NOMO-1 (cell line): ENCODE data around the gene RFX7.
"Not testable (repeated sequence)": the region's sequence is repeated elsewhere in the genome, so short reads cannot be mapped to it uniquely, and the experiment has no call there.

Source experiments
- DNase-seq, 2 experiments: peaks; one replicate each; lab custom pipeline; 2025; ENCODE audit not compliant: unreplicated experiment in 2 of 2; lab: John Stamatoyannopoulos, UW

The RFX7 gene

DNA sequence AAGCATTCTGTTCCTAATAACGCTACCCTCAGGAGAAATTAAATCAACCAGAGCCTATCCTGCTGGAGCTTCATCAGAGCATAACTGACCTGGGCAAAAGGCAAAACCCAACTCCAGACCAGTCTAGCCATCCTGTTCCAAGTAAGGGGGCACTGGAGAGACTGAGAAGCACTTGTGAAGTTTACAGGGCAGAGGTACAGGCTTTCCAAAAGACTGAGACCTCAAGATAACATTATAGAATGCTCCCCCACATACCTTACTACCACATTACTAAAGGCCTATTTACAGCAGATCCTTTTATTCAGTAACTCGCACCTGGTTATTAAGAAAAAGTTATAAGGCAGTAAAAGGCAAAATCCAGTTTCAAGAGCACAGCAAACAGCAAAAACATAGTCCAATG, 35.5 kb downstream of the RFX7 start:
- no peak for DNase-seq

DNA sequence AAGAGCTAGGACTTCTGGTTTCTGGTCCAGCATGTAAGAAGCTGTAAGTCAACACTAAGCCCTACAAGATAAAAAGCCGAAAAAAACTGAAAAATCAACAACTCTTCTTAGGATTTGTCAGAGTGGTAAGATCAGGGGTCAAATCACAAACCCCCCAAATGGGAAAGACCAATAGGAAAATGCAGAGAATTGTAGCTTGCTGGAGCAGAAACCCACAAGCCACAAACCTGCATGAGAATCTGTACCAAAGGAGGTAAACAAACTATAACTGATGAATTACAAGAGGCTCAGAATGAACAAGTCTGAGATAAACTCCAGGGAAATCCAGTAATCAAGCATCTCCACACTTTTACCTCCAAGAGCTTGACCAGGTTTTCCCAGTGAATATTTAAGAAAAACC, 36.0 kb downstream of the RFX7 start:
- DNase-seq = no peak

DNA sequence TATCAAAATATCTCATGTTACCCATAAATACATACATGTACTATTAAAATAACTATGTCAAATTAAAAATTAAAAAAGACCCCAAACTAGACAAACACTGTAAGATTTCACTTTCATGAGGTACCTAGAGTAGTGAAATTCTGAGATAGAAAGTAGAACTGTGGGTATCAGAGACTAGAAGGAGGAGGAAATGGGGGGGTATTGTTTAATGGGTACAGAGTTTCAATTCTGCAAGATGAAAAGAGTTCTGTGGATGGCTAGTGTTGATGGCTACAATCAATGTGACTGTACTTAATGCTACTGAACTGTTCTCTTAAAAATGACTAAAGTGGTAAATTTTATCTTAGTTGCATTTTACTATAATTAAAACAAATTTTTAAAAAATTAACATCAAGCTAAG, 36.6 kb downstream of the RFX7 start:
- DNase-seq = no peak

DNA sequence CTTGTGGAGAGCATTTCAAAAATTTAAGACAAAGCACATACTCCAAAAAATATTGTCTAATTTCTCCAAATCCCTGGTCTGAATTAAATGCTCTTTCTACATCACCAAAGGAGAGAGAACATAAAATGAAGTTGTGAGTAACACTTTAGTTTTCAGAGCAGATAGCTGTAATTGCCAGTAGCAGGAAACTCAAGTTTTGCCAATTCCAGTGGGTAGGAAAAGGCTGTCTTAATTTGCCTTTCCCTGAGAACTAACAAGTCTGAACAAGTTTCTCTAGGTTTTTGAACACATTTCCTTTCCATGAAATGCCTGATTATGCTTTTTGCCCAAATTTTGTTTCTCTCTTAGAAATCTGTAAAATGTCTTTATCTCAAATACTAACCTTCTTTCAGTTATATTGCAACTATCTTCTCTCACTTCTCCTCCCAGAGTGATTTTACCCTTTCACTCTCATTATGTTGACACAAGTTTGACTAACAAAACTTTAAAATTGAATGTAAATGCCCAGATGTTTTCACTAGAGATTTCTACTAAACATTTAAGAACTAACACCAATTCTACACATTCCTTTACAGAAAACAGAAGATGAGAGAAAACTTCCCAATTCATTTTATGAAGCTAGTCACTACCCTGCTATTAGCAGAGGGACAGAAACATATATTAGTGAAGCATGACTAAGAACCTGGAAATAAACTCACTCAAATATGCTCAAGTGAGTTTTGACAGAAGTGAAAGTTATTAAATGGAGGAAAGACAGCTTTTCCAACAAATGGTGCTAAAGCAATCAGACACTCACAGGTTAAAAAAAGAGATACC, 38.4 kb downstream of the RFX7 start:
- DNase-seq = no peak

DNA sequence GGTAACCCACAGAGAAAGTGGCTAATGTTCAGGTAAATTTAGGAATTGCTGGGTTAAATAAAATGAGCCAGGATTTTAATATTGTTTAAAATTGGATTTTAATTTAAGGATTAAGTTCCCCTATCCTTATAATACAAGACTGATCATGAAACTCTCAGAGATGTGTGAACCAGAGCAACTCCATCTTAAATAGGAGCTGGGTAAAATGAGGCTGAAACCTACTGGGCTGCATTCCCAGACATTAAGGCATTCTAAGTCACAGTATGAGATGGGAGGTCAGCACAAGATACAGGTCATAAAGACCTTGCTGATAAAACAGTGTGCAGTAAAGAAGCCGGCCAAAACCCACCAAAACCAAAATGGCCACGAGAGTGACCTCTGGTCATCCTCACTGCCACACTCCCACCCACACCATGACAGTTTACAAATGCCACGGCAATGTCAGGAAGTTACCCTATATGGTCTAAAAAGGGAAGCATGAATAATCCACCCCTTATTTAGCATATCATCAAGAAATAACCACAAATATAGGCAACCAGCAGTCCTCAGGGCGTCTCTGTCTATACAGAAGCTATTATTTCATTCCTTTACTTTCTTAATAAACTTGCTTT, 40.3 kb downstream of the RFX7 start:
- DNase-seq = not testable (repeated sequence)

DNA sequence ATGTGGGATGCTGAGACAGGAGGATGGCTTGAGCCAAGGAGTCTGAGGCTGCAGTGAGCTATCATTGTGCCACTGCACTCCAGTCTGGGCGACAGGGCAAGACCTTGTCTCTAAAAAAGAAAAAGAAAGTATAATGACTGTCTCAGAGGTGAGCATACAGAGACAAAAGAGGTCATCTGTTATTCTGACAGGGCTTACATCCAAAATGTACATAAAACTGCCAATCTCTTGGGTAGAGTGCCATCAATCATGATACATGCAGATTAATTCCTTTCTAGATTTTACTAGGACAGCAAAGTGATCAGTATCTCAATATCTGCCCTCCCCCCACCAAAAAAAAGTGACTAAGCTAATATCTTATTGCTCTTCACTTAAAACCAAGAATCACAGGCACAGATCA, 41.0 kb downstream of the RFX7 start:
- no peak for DNase-seq

DNA sequence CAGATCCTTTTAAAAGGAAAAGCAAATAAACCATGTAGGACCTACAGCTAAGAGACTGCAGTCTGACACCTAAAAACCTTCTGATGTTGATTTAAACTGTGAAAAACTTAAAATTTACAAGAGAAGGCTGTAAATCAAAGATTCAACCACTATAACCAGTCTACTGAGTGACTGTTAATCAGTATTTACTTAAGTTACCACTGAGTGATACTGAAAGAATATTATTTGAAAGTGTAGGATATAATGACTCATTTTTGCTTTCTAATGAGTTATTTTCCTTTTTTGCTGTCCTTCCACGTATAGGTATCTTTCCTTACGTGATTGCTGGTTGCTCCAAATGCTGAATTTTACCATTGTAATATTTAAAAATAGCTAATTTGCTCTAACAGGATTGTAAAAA, 44.6 kb downstream of the RFX7 start:
- no peak for DNase-seq

DNA sequence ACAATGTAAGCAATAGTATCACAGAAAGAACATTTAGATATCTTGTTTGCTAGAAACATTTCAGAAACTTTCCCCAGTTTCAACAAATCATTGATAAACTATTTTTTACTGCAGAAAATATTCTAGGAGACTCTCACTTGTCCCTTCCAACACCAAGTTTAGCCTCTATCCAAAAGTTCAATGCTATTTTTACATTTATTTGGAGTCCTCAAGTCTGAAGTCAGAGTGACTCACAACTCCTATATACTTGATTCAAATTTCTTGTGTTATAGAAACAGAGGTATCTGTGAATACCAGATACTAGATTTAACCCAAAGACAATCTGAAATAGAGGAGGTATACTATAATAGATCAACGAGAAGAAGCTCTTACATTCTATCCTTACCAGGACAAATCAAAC, 49.6 kb downstream of the RFX7 start:
- DNase-seq = no peak

DNA sequence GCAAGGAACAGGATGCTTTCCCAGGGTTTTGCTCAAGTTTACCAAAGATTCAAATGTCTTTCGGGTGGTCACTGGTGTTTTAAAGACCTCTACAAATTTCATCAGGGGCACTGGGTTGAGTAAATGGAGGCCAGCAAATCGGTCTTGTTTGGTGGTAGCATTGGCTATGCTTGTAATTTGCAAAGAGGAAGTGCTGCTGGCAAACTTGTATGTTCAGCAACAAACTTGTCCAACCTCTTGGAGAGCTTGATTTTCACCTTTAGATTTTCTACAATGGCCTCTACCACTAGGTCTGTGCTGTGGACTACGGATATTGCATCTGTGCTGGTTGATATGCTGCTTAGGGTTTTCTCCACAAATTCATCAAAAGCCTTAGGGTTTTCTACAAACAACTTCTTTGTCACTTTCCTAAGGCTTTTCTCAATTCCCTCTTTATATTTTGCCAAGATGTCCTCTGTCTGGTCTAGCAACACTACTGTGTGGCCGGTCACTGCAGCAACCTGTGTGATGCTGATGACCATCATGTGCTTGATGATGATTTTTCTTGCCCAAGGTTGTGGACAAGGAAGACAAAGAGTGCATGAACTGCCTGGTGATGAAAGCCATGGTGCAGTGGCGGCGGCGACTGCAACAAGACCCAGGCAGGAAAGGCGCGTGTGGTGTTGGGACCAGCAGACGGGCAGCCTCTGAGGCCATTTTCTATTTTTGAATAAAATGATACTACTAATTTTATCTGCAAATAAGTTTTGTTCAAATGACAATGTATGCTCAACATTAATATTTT, 50.8 kb downstream of the RFX7 start:
- DNase-seq = no peak

DNA sequence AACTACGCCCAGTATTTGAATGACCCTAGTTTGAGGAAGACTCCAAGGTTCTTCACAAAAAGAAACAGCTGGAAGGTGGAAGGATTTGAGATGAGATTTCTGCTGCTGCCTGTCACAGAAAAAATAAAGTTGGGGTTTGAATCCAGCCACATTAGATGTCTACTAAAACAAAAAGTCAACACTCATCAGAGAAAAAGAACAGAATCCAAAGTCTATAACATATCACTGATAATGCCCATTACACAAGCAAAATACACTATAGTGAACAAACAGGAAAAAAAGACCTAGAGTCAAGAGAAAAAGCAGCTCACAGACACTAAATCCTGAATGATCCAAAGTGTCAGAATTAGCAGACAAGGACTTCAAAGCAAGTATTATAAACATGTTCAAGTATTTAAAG, 56.0 kb downstream of the RFX7 start:
- DNase-seq = no peak

DNA sequence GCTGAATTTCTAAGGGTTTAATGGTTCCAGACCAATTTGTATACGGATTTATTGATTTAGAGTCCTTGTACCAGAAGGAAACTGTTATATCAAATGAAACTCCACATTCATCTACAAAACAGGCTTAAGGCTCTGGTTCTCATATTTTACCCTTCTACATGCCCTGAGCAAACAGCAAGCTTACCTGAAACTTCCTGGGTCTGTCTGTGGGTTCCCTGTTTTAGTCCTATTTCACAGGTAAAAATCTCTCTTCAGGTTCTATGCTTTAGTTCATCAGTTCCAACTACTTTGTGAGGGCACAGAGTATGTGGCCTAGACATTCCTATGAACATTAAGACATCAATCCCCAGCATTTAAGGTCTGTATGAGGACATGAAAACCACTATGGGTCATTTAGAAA, 57.7 kb downstream of the RFX7 start:
- no peak for DNase-seq

DNA sequence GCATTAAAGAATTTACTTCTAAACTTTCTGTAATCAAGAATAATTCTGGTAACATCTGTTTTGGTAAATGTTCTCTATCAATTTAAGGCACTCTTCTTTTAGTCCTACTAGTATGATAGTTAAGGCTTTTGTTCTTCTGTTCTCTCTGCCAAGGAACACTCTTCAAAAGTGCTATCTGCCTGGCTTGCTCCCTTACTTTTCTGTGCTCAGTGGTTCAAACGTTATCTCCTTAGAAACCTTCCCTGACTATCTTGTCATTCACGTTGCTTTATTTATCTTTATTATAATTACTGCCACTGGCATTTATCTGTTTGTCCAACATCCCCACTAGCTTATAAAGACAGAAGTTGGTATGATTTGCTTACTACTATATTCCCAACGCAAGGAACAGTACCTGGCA, 59.2 kb downstream of the RFX7 start:
- no peak for DNase-seq

DNA sequence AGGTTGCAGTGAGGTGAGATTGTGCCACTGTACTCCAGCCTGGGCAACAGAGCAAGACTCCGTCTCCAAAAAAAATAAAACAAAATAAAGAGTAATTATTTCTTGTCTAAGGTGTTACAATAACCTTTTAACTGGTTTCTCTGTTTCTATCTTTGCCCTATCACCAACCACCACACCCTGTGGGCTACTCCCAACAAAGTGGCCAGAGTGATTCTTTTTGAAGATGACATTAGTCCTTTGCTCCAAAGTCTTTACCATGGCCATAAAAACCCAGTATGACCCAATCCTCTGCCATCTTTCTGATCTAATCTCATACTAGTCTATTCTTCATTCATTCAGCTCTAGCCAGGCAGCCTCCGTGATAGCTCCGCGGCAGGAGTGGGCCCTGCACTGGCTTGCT, 62.8 kb downstream of the RFX7 start:
- DNase-seq = no peak

DNA sequence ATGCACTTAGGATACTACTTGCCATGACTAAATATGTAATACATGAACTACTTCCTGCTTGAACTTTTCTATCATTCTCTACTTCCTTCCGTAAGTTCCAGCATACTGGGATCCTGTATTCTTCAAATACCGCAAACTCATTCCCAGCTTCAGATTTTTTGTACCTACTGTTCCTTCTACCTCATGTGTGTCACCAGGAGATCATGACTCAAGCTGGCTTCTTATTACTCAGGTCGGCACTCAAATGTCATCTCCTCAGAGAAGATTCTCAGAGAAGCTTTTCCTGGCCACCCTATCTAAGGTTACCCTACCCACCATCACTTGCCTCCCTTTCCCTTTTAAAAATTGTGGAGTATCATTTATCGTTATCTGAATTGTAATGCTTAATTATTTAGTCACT, 66.7 kb downstream of the RFX7 start:
- no peak for DNase-seq

DNA sequence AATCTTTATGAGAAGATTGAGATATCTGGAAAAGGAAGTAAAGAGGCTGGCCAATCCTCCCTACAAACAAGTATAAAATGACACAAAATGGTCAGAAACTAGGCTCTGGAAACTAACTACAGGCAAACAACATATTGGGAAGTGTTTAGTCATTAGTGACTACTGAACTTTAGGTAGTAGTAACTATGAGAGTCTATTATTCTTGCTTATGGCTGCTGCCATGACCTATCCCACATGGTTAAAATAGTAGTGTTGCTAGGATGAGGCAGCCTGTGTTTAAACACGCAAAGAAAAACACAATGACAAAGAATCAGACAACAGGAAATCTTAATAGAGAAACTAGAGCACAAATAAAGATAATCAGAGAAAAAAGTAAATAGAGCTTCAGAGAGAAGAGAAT, 67.9 kb downstream of the RFX7 start:
- DNase-seq = no peak

DNA sequence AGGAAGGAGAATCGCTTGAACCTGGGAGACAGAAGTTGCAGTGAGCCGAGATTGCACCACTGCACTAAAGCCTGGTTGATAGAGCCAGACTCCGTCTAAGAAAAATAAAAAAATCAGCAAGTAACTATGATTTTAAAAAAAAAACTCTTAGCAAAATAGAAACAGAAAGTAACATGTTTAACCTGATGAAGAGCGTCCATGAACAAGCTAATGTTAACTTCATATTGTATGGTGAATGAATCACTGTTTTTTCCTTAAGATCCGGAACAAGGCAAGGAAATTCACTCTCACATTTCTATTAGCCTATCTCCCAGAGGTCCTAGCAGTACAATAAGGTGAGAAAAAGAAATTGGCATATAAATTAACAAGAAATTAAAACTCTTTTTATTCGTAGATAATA, 69.0 kb downstream of the RFX7 start:
- no peak for DNase-seq

DNA sequence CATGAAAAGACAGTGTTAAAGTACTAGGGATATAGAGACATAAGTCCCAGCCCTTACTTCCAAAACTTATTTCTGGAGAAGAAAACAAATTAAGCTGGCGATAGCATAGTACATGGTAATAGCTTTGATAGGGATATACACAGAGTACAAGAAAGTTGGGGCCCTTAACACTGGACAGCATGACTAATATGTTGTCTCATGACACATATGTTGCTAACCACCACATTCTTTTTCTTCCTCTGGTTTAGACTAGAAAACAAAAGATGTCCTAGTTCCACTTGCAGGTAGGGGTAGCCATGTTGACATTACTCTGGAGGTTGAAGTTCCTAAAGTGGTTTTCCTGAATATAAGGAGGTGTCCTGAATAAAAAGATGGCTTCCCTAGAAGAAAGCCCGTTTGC, 75.3 kb downstream of the RFX7 start:
- DNase-seq = no peak

DNA sequence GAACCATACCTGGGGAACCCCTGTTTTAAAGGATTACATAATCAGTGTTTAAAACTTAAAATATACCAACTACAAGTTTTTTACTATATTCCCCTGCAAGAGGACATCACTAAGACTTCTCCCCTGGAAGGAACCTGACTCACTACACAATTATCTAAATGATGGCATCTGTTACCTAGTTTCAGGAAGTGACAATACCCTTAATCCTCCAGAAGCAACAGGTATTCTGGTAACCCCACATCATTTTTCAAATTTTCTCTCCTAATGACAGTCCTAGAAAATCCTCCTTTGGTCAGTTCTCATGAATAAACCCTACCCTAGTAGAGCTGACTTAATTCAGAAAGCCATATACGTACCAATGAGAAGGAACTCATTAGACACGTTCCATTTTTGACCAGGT, 78.4 kb downstream of the RFX7 start:
- no peak for DNase-seq

DNA sequence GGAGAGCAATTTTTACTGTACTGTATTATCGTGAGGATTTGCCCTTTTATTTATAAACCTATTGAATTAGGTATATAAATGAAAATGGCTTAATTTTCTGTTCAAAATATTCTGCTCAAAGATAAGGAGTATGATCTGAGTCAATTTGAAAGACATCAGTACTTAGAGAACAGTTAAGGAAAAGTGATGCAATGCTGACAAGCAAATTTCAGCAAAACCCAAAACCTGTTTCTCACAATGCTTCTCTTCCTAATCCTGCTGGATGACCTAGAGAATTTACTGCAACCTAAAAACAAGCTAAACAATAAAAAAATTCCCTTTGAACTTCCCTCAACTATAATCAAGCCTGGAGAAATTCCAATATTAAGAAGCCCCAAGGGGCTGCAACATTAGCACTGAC, 82.7 kb downstream of the RFX7 start:
- DNase-seq = no peak

DNA sequence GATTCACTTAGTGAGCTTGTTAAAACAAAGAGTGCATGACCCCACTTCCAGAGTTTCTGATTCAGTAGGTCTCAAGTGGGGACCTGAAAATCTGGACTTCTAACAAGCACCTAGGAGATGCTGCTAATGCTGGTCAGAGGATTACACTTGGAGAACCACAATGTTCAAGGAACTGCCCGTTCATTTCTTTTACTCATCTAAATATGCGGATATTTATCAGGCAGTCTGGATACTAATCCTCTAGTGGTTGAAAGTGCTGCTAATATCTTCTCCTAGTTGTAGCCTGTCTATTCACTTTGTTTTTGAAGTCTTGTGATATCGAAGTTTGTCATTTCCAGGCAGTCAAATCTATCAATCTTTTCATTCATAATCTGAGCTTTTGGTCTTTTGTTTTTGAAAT, 86.8 kb downstream of the RFX7 start:
- no peak for DNase-seq

DNA sequence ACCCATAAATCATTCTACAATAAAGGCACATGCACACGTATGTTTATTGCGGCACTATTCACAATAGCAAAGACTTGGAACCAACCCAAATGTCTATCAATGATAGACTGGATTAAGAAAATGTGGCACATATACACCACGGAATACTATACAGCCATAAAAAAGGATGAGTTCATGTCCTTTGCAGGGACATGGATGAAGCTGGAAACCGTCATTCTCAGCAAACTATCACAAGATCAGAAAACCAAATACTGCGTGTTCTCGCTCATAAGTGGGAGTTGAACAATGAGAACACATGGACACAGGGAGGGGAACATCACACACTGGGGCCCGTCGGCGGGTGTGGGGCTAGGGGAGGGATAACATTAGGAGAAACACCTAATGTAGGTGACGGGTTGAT, 88.4 kb downstream of the RFX7 start:
- DNase-seq = not testable (repeated sequence)

DNA sequence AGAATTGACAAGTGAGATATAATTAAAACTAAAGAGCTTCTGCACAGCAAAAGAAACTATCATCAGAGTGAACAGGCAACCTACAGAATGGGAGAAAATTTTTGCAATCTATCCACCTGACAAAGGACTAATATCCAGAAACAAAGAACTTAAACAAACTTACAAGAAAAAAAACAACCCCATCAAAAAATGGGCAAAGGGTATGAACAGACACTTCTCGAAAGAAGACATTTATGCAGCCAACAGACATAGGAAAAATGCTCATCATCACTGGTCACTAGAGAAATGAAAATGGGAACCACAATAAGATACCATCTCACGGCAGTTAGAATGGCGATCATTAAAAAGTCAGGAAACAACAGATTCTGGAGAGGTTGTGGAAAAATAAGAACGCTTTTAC, 88.9 kb downstream of the RFX7 start:
- DNase-seq = not testable (repeated sequence)
